ENCODE data around the gene ZNF736.
"Not testable (repeated sequence)": the region's sequence is repeated elsewhere in the genome, so short reads cannot be mapped to it uniquely, and the experiment has no call there.

Gene ZNF736

GRCh38 chr7:64320547-64321513 is 7.1 kb downstream of the ZNF736 start:
- Mint-ChIP-seq H3K9me3 (peaks cover 33% of the 10 kb centered on the region), H3K27ac (no peak overlapping the region), H3K36me3 (ENCODE audit: low read depth) (peaks cover 72% of the 10 kb centered on the region), H3K4me1 (peaks cover 14% of the 10 kb centered on the region), H3K27me3 (no peaks in the 10 kb centered on the region), H3K4me3 (no peak overlapping the region)
- no peak for DNase-seq
- no peak for ATAC-seq

- H3K4me1 Mint-ChIP-seq, H3K4me3 Mint-ChIP-seq, H3K27me3 Mint-ChIP-seq, ATAC-seq, H3K27ac Mint-ChIP-seq, DNase-seq: not testable (repeated sequence)
- peaks cover 83% of the 10 kb centered on the region for H3K36me3 Mint-ChIP-seq (ENCODE audit: low read depth)
- H3K9me3 Mint-ChIP-seq = peaks cover 50% of the 10 kb centered on the region
Observed at GRCh38 chr7:64324166-64324565, 10.4 kb downstream of the ZNF736 start.

- not testable (repeated sequence) for ATAC-seq, DNase-seq, H3K27ac Mint-ChIP-seq, H3K4me3 Mint-ChIP-seq, H3K4me1 Mint-ChIP-seq, H3K27me3 Mint-ChIP-seq
- Mint-ChIP-seq H3K9me3 (peaks cover 58% of the 10 kb centered on the region), H3K36me3 (ENCODE audit: low read depth) (peaks cover 87% of the 10 kb centered on the region)
Observed at GRCh38 chr7:64348713-64349210, 35.0 kb downstream of the ZNF736 start.

- no peak overlapping the region for H3K27ac Mint-ChIP-seq
- no peaks in the 10 kb centered on the region for H3K27me3 Mint-ChIP-seq
- H3K36me3 Mint-ChIP-seq (ENCODE audit: low read depth) = peaks cover 26% of the 10 kb centered on the region
- no peak for ATAC-seq
- H3K9me3 Mint-ChIP-seq = peaks cover 55% of the 10 kb centered on the region
- no peak overlapping the region for H3K4me3 Mint-ChIP-seq
- no peaks in the 10 kb centered on the region for H3K4me1 Mint-ChIP-seq
- no peak for DNase-seq
Observed at GRCh38 chr7:64359543-64359942, 45.8 kb downstream of the ZNF736 start.

GRCh38 chr7:64371116-64371515 is 57.4 kb downstream of the ZNF736 start:
- Mint-ChIP-seq H3K9me3 (peaks cover 55% of the 10 kb centered on the region), H3K4me3 (no peak overlapping the region), H3K27ac (no peak overlapping the region), H3K27me3 (no peaks in the 10 kb centered on the region), H3K36me3 (ENCODE audit: low read depth) (peaks cover 9% of the 10 kb centered on the region), H3K4me1 (no peaks in the 10 kb centered on the region)
- no peak for ATAC-seq
- no peak for DNase-seq

GRCh38 chr7:64373017-64373416 is 59.3 kb downstream of the ZNF736 start:
- H3K36me3 Mint-ChIP-seq (ENCODE audit: low read depth) = peaks cover 13% of the 10 kb centered on the region
- no peak for DNase-seq
- H3K4me1 Mint-ChIP-seq = no peaks in the 10 kb centered on the region
- ATAC-seq = no peak
- H3K4me3 Mint-ChIP-seq = no peak overlapping the region
- H3K27ac Mint-ChIP-seq = no peak overlapping the region
- H3K9me3 Mint-ChIP-seq = peaks cover 58% of the 10 kb centered on the region
- no peaks in the 10 kb centered on the region for H3K27me3 Mint-ChIP-seq

GRCh38 chr7:64400401-64400800 is 86.6 kb downstream of the ZNF736 start:
- H3K27me3 Mint-ChIP-seq = no peaks in the 10 kb centered on the region
- DNase-seq = no peak
- no peak overlapping the region for H3K4me3 Mint-ChIP-seq
- no peaks in the 10 kb centered on the region for H3K36me3 Mint-ChIP-seq (ENCODE audit: low read depth)
- no peak overlapping the region for H3K27ac Mint-ChIP-seq
- no peak for ATAC-seq
- no peaks in the 10 kb centered on the region for H3K4me1 Mint-ChIP-seq
- H3K9me3 Mint-ChIP-seq = peaks cover 30% of the 10 kb centered on the region
